Left ventricle myocardium superior (tissue), 1 donor: Measurements from ENCODE around the gene AGAP1. TPM values are rescaled to one million over a fixed set of nuclear protein-coding genes. Genes with fewer than 3 reads are reported as not detected.

Experiments used
- ATAC-seq: fragments of 200-7000 bp; cut with Tn5 transposase; one replicate; pipeline ENCODE4 v1.9.1; 2020; ENCODE audit warnings: mild to moderate bottlenecking, moderate library complexity
- DNase-seq: peaks from one replicate; pipeline ENCODE4 v3.0.0-alpha.2; 2020
- intact Hi-C: fragments of 100-400 bp; cut with micrococcal nuclease; formaldehyde crosslinking; loops from one replicate; pipeline ENCODE4 v1.11.0; 2022
- total RNA-seq: library from RNA; stranded (reverse); fragmentation: NEBNext Ultra II Directional; extraction: Animal tissue kit (Norgen Biotek cat#: 25700); gene quantifications from one replicate; pipeline ENCODE4 v1.2.1, GENCODE V29; 2021
- donor health status: DM: no; HTN: yes; CAD: no; lungs with severe emphysema.

Gene AGAP1
- total RNA-seq, 1 donor from 2014 or later: 22.3 TPM

DNA sequence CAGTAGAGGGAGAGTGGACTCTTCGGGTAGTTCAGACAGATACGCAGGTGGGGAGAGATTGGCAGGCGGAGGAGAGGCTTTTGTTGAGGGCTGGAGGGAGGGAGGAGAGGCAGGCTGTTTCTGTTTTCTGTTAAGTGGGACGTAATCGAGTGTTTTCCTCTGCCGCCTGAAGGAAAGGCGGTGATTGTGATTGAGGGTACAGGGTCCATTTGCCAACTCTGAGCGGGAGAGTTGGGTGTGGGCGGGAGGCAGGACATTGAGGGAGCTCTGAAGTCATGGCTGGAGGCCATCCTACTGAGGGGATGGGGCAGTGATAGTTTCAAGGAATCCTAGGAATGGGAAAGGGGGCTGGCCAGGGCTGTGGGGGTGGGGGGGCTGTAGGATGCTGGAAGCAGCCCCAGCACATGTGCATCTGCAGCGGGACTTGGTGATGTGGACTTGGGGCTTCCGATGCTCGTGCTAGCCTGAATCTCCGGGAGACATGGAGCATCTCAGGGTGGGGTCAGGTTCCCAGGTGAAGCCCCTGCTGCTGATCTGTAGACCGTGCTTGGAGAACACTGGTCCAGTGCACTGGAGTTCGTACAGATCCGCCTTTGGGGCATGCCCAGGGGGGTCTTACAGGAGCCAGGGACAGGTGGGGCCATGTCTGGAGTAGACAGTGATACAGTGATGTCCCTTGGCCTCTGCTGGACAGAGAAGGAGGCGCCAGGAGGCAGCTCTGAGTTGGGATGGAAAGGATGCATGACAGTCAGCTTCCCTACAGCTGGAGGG is 167.5 kb downstream of the AGAP1 start:
- no peak for ATAC-seq
- intact Hi-C loops: no loop called here
- no peak for DNase-seq

DNA sequence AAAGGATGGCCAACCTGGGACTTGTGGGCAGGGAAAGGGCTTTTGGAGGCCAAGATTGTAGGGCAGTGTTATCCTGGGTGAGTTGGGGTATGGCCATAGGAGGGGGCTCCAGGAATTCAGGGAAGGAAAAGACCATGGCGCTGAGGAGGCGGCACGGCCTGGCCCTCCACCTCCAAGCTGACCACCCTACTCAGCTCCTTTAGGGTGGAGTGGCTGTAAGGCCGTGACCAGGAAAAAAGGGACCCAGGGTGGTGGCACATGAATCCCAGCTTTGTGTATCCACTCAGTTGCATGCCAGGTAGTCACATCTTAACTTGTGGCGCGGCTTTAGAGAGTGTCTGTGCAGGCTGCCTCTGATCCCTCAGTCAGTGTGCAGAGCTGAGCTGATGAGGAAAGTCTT is 168.1 kb downstream of the AGAP1 start:
- intact Hi-C loops: no loop called here
- no peak for ATAC-seq
- no peak for DNase-seq

DNA sequence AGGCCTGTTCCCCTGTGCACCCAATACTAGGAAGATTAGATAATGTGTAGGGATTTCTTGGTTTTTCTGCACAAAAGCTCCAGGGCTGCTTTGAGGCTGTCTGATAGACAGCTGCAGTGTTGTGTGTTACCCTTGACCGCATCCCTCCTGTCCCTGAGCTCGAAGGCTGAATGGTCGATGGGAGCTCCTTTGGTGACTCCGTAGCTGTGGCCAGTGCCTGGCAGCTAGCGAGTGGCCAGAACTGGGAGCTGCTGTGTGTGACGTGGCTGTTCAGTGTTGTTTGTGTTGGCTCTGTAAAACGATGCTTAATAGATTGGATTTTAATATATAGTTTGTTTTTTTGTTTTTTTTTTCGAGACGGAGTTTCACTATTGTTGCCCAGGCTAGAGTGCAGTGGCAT is 170.0 kb downstream of the AGAP1 start:
- ATAC-seq (no peak), DNase-seq (no peak)
- intact Hi-C loops: no loop called here

DNA sequence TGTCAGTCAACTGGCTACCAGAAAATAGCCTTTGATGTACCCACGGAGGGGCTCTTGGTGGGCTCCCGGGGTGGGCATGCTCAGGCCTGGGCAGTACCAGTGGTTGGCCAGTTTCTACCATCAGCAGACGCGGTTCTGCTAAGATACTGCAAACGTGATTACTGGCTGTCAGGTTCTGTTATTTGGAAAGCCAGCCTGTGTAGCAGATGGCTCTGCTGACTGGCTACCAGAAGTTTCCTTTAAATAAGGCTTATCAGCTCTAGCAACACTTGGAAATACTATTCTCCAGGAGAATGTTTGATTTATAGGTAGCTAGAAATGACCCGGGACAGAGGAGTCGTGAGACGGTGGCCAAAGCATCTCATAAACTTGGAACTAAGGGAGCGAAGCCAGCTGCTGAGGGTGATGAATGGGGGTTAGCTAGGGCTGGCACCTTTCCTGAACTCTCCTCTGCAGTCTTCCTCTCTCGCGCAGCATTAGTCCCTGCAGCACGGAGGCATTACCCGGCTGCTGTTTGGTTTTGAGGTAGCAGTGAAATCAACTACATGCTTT is 171.9 kb downstream of the AGAP1 start:
- DNase-seq (no peak), ATAC-seq (peak; percentile 35)
- intact Hi-C loops: no loop called here

DNA sequence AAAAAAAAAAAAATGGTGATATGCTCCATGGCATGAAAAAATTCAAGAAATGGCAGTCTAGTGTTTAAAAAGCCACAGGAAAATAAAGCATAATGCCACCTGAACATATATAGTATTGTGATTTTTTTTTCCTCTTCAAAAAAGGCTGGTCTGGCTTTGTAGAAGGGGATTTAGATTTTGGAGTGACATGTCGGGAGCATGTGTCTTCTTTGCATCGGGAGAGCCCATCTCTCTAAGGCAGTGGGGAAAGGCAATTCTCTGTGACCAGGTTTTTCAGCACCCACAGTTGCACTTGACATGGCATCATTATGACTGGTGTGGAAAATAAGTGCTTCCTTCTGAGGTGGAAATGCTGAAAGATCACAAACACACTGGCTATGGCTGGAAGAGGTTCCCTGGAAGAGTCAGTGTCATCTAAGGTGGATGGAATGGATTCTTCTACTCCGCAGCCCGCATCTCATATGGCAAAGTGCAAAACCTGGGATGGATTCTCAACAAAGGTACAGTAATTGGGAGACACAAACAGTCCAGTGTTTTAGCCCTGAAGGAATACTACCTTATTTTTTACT is 172.5 kb downstream of the AGAP1 start:
- peak; percentile 60 for ATAC-seq
- intact Hi-C loops: no loop called here
- DNase-seq: no peak

DNA sequence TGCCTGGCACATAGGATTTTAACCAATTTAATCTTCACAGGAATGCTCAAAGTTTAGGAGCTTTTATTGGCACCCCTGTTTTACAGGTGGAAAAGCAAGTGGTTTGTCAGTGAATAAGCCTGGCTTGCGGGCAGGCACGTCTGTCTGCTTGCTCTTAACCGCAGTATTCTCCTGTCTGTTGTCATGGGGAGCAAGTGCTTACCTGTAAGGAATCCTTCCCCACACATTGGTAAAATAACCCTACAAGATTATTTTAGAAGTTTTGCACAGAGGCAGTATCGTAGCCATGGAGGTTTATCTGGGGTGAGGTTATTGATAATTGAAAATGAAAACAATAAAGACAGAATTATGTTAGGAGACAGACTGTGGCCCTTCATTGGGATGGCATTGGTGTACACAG is 174.9 kb downstream of the AGAP1 start:
- DNase-seq (no peak), ATAC-seq (no peak)
- intact Hi-C loops: no loop called here

DNA sequence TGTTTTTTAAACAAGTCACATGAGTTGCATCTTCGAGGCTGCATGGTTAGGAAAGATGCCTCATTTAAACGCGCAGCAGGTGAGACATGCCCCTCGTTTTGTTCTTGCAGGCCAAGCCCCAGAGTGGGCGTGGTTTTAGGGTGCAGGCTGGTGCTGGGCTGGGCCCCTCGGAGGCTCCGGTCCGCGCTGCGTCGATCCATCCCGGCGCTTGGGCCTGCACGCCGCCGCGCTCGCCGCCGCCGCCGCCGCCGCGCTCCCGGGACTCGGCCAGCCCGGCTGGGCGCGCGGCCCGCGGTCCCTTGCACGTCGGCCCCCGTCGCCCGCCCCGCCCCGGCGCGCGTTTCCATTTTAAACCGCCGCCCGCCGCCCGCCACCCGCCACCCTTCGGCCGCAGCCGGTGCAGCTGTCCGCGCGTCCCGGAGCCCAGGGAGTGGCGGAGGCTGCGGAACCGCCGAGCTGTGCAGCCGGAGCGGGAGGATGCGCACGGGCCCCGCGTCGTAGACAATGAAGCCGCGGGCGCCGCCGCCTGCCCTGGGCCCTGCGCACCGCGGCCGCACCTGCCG is 175.5 kb downstream of the AGAP1 start:
- intact Hi-C loops: no loop called here
- peak; percentile 78 for ATAC-seq
- DNase-seq: peak; percentile 87

DNA sequence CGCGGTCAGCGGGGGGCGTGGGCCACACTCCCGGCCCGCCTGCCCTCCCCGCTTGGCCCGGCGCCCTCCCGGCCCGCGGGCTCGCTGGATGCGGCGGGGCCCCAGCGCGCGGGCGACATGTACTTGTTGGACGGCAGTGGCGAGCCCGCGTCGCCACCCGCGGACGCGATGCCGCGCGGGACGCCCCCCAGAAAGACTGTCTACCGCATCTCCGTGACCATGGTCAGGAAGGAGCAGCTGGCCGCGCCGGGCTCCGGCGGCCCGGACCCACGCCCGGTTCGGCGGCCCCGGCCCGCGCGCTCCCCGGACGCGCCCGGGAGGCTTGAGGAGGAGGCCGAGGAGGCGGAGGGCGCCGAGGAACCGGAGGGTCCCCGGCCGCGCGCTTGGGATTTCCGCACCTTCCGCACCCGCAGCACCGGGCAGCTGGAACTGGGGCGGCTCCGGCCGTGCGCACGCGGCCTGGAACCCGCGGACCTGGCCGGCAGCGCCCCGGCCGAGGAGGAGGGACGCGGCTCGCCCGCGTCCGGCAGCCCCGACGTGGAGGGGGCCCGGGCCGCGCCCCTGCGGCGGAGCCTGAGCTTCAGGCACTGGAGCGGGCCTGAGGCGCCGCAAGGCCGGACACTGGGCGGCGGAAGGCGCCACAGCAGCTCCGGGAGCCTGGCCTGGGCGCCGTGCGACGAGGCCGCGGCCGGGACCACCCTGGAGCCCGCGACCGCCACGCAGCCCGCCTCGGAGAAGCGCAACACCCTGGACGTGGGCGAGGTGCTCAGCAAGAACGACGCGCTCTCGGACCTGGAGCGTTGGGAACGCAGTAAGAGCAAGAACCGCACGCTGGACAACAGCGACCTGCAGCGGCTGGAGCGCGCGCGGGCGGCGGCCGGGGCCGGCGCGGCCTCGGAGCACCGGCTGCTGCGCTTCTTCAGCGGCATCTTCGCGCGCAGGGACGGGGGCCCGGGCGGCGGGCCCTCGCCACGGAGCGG is 176.4 kb downstream of the AGAP1 start:
- peak; percentile 79 for ATAC-seq
- peak; percentile 82 for DNase-seq
- intact Hi-C loops: loop anchor here (10.0 kb wide), 1 partner anchor 75 kb away; no protein-coding TSS in a partner anchor

DNA sequence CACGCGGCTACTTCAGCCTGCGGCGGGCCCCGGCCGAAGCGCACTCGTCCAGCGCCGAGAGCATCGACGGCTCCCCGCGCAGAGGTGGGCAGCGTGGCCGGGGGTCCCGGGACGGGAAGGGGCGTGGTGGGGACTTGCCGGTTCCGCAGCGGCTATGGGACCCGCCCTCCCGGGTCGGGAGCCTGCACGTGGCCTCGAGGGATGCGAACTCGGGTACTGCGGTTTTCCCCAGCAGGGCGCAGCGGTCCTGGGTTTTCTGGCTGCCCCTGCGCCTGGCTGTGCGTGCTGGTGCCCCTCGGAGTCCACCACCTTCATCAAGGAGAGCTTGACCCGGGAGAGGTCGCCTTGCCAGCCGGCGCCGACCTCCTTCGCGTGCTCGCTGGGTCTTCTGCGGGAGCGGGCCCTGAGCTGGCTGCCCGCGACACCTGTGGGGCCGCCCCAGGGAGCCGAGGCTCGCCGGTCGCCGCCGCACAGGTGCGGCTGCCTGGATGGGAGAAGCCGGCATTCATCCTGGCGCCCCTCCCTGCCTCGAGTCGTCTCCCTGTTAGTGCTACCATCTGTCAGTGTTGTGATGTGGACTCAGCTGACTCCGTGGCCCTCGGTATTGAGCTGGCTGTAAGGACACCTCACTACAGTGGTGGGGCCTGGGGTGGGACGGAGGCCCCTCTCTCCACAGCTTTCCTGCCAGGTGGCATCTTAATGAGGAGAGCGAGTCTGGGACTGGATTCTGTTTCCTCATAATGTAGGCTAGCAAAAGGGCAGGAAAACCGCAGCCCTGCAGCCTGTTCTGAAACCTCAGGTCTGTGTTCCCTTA is 177.3 kb downstream of the AGAP1 start:
- ATAC-seq: no peak
- no peak for DNase-seq
- intact Hi-C loops: loop anchor here (10.0 kb wide), 1 partner anchor 76 kb away; no protein-coding TSS in a partner anchor

DNA sequence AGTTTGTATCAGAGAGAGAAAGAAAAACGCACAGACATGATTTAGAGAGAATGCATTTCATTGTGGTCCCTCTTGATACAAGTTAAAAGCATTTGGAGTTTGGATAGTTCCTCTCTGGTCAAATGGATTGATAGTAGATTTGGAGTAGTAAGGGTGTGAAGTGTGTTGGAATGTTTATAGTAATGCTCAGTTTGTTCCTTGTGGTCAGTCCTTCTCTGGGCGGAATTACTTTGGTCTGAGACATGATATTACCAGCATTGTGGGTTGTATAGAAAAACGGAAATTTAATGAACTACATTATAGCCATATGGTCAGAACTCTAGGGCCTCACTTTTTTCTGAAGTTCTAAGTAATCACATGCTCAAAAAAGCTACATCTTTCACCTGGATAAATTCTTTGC is 178.9 kb downstream of the AGAP1 start:
- intact Hi-C loops: loop anchor here (2.0 to 10.0 kb wide), 2 partner anchors 72 to 78 kb away; no protein-coding TSS in a partner anchor
- DNase-seq (no peak), ATAC-seq (no peak)

DNA sequence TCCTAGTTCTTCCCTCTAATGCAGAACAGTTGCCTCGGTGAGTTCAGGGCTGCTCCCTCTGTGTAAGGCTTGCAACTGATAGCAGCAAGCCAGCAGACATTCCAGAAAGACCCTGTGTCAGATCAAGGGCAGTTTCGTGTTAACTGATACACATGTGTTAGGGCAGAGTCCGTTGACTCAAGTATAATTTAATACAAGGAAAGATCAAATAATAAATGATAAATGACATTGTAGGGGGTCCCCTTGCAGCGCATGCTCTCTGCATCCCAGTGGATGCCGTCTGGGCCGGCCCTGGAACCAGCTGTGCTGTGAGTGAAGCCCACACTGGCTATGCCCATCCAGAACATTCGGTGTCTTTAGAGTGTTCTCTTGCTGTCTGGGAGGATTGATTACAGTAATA is 180.3 kb downstream of the AGAP1 start:
- no peak for ATAC-seq
- DNase-seq: no peak
- intact Hi-C loops: loop anchor here (10.0 kb wide), 1 partner anchor 79 kb away; no protein-coding TSS in a partner anchor

DNA sequence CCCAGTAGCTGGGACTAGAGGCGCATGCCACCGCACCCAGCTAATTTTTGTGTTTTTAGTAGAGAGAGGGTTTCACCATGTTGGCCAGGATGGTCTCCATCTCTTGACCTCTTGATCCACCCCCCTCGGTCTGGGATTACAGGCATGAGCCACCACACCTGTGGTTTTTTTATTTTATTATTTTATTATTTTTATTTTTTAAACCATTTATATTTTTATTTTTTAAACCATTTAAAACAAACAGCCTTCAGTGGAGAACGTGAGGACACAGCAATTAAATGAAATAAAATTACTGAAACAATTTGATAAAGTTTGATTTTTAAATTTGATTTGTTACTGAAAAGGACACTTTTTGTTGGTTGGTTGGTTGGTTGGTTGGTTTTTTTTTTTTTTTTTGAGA is 181.0 kb downstream of the AGAP1 start:
- no peak for ATAC-seq
- no peak for DNase-seq
- intact Hi-C loops: loop anchor here (10.0 kb wide), 1 partner anchor 80 kb away; no protein-coding TSS in a partner anchor

DNA sequence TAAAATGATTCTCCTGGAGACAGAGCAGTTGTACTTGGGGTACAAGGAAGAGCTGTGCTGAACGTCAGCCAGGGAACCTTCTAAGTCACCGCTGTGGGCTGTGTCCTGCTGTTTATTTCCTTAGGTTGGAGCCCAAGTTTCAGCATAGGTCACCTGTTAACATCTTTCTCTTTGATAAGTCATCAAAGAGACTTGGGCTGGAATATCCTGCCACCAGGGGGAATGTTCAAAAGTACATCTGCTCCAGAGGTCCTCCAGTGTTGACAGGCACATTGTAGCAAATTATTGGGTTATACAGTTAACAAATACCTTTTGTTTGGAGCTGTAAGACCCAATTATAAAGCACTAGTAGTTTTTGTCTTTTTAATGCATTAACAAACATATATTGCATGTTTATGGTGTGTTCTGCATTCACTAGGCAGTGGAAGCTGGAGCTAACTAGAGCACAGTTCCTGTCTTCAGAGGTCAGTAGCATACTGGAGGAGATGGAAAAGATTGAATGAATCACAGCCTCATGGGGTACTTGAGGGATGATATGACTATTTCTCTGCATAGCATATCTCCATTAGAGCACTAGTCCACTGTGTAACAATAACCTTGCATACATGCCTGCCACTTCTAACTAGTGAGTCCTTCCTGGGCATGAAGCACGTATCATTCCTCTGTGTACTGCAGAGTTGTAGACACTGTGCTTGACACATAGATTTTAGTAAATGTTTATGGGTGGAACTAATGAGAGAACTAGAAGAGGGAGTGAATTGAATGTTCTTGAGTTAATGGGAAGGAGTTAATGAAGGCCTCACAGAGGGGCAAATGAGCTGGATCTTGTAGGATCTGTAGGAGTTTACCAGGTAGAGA is 182.1 kb downstream of the AGAP1 start:
- DNase-seq: no peak
- ATAC-seq: no peak
- intact Hi-C loops: loop anchor here (10.0 kb wide), 1 partner anchor 81 kb away; no protein-coding TSS in a partner anchor

DNA sequence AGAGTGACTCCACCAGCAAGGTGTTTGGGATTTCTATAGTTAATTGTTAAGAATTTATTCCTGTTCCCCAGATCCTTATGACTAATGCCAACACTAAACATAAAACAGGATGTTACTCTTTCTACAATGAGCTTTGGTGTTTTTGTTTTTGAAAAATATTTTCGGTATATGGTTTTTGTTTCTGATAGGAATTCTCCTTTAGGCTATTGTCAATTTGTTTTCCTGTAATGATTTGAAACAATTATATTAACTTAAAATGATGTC is 182.6 kb downstream of the AGAP1 start:
- DNase-seq: no peak
- intact Hi-C loops: loop anchor here (10.0 kb wide), 1 partner anchor 82 kb away; no protein-coding TSS in a partner anchor
- ATAC-seq: no peak

DNA sequence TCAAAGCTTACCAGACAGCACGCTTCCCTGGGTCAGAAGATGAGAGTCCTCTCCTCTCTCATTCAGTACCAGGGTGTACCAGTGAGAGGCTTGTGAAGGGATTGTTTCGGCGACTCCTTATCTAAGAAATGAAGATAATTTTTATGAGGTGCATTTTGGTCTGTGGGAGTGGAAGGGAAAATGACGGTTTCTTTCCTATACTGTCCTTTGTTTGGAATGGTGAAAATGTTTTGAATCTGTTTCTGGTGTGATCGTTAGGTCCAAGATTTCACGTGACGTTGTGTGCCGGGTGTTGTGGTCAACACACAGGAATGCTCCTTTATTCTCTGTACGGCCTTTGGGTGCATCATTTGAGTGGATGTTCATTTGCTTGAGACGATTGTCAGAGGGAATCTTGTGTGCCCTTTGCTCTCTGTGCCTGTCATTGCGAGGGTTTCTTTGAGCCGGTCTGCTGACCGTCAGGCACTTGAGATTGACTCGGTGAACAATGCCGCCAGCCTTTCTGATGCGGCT is 183.5 kb downstream of the AGAP1 start:
- ATAC-seq: peak; percentile 27
- intact Hi-C loops: loop anchor here (10.0 kb wide), 1 partner anchor 83 kb away; no protein-coding TSS in a partner anchor

DNA sequence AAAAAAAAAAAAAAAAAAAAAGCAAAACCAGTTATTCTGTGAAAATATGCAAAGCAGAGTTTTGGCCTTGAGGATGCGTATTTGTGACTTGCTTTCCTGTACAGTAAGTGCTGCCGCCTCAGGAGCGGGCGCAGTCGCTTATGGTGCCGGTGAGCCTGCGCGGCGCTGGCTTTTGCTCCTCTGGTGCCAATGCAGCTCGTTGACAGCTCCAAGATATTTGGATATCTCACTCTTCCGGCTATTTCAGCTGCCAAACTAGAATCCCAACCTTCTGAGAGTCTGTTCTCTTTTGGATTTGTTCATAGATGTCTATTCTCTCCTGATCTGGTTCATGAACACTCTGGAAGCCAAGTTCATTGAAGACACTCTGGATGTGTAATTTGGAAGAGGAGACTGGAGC is 184.1 kb downstream of the AGAP1 start:
- ATAC-seq (peak; percentile 84), DNase-seq (peak; percentile 69)
- intact Hi-C loops: loop anchor here (10.0 kb wide), 1 partner anchor 83 kb away; no protein-coding TSS in a partner anchor

More for the DNA sequence above, 183.5 kb downstream of the AGAP1 start:
- no peak for DNase-seq

DNA sequence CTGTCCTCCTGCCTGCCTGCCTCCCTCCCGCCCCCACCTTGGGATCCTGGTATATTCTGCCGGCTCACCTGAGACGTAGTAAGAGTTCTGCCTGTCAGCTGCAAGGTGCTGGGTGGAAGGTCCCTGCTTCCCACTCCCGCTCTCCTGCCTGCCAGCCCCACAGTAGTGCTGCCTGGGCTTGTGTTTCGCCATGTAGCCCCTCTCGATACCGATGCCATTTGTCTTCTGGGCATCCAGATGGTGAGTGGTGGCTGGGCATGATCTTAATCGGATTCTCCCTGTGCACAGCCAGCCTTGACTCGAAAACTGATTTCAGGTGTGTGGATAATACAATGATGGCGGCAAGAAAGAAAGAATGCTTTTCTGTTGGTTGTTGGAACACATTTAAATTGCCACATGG is 184.9 kb downstream of the AGAP1 start:
- ATAC-seq (peak; percentile 7), DNase-seq (no peak)
- intact Hi-C loops: loop anchor here (10.0 kb wide), 1 partner anchor 84 kb away; no protein-coding TSS in a partner anchor
